ENCODE data around the gene PITHD1. TPM values are rescaled to one million over a fixed set of nuclear protein-coding genes. Genes with fewer than 3 reads are reported as not detected.

The PITHD1 gene
- total and polyA plus RNA-seq, 3 donors from 2014 or later: 83.7 to 99.3 (median 89.9) TPM

DNA sequence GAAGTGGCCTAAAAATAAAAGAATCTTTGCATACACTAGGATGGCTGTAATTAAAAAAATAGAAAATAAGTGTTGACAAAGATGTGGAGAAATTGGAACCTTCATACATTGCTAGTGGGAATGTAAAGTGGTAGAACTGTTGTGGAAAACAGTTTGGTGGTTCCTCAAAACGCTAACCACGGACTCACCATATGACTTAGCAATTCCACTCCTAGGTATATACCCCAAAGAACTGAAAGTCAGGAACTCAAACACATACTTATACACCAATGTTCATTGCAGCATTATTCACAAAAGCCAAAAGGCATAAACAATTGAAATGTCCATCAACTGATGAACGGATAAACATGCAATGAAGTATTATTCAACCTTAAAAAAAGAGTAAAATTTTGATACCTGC, 57.8 kb downstream of the PITHD1 start:
- Histone ChIP-seq H3K27ac (no peak overlapping the region), H3K27me3 (no peaks in the 10 kb centered on the region), H3K9me3 (no peaks in the 10 kb centered on the region), H3K4me1 (no peaks in the 10 kb centered on the region), H3K36me3 (ENCODE audit: low read depth, missing control alignments) (no peaks in the 10 kb centered on the region), H3K4me3 (no peak overlapping the region)
- intact Hi-C loops (cut with DNase I; ENCODE audit: low total_unique reads): no loop called here
- no peak for DNase-seq
- TF ChIP-seq POLR2A (IDR thresholded peaks at IDR 0.05): no peak
- TF ChIP-seq, protein P1, sequence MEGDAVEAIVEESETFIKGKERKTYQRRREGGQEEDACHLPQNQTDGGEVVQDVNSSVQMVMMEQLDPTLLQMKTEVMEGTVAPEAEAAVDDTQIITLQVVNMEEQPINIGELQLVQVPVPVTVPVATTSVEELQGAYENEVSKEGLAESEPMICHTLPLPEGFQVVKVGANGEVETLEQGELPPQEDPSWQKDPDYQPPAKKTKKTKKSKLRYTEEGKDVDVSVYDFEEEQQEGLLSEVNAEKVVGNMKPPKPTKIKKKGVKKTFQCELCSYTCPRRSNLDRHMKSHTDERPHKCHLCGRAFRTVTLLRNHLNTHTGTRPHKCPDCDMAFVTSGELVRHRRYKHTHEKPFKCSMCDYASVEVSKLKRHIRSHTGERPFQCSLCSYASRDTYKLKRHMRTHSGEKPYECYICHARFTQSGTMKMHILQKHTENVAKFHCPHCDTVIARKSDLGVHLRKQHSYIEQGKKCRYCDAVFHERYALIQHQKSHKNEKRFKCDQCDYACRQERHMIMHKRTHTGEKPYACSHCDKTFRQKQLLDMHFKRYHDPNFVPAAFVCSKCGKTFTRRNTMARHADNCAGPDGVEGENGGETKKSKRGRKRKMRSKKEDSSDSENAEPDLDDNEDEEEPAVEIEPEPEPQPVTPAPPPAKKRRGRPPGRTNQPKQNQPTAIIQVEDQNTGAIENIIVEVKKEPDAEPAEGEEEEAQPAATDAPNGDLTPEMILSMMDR (IDR thresholded peaks at IDR 0.05): no peak
- WGBS, 2 donors: 63 to 75% methylated on average over 3 of the region's 3 CpGs

Other genes starting within 250 kb of the PITHD1 start
- 1 to 10 TPM; 4.2 to 6.6 TPM for gene E2F2, start 247.2 kb upstream of the PITHD1 start, total RNA-seq
- gene E2F2, start 247.2 kb upstream of the PITHD1 start, polyA plus RNA-seq (ENCODE audit: insufficient read depth, low read depth, low replicate concordance): 4.8 TPM
- 10 to 100 TPM; 27.2 to 34.5 TPM for gene ID3, start 218.9 kb upstream of the PITHD1 start, total RNA-seq
- gene ID3, start 218.9 kb upstream of the PITHD1 start, polyA plus RNA-seq (ENCODE audit: insufficient read depth, low read depth, low replicate concordance): 24.5 TPM
- gene RPL11, start 86.6 kb upstream of the PITHD1 start, total RNA-seq: 100 to 1,000 TPM; 308 to 532 TPM
- gene RPL11, start 86.6 kb upstream of the PITHD1 start, polyA plus RNA-seq (ENCODE audit: insufficient read depth, low read depth, low replicate concordance): 1,029 TPM
- gene ELOA, start 34.9 kb upstream of the PITHD1 start, total RNA-seq: 10 to 100 TPM; 38.7 to 41.9 TPM
- 51.3 TPM for gene ELOA, start 34.9 kb upstream of the PITHD1 start, polyA plus RNA-seq (ENCODE audit: insufficient read depth, low read depth, low replicate concordance)
- gene LYPLA2, start 12.7 kb downstream of the PITHD1 start, total RNA-seq: 10 to 100 TPM; 46.5 to 47.8 TPM
- 36.1 TPM for gene LYPLA2, start 12.7 kb downstream of the PITHD1 start, polyA plus RNA-seq (ENCODE audit: insufficient read depth, low read depth, low replicate concordance)
- 10 to 100 TPM; 23.2 to 26.1 TPM for gene GALE, start 22.3 kb downstream of the PITHD1 start, total RNA-seq
- gene GALE, start 22.3 kb downstream of the PITHD1 start, polyA plus RNA-seq (ENCODE audit: insufficient read depth, low read depth, low replicate concordance): 18.7 TPM
- 10 to 100 TPM; 48.2 to 54.3 TPM for gene HMGCL, start 47.0 kb downstream of the PITHD1 start, total RNA-seq
- 38.8 TPM for gene HMGCL, start 47.0 kb downstream of the PITHD1 start, polyA plus RNA-seq (ENCODE audit: insufficient read depth, low read depth, low replicate concordance)
- gene FUCA1, start 89.9 kb downstream of the PITHD1 start, total RNA-seq: 10 to 100 TPM; 34.0 to 41.2 TPM
- 68.8 TPM for gene FUCA1, start 89.9 kb downstream of the PITHD1 start, polyA plus RNA-seq (ENCODE audit: insufficient read depth, low read depth, low replicate concordance)
- gene CNR2, start 134.9 kb downstream of the PITHD1 start, total RNA-seq: under 1 TPM; 0.06 to 0.08 TPM
- 0.20 TPM for gene CNR2, start 134.9 kb downstream of the PITHD1 start, polyA plus RNA-seq (ENCODE audit: insufficient read depth, low read depth, low replicate concordance)
- 10 to 100 TPM; 61.5 to 68.1 TPM for gene PNRC2, start 181.4 kb downstream of the PITHD1 start, total RNA-seq
- gene PNRC2, start 181.4 kb downstream of the PITHD1 start, polyA plus RNA-seq (ENCODE audit: insufficient read depth, low read depth, low replicate concordance): 57.7 TPM
- 100 to 1,000 TPM; 124 to 141 TPM for gene SRSF10, start 201.9 kb downstream of the PITHD1 start, total RNA-seq
- 113 TPM for gene SRSF10, start 201.9 kb downstream of the PITHD1 start, polyA plus RNA-seq (ENCODE audit: insufficient read depth, low read depth, low replicate concordance)